Keratinocyte (primary cell): ENCODE measurements around the gene PLEKHJ1. TPM values are rescaled to one million over a fixed set of nuclear protein-coding genes. Genes with fewer than 3 reads are reported as not detected.

Source experiments
- DNase-seq: peaks from one replicate; pipeline ENCODE4 v3.0.0-alpha.2; 2011; ENCODE audit warnings: low read depth, missing footprints, low spot score
- FAIRE-seq: peaks from 2 replicates; lab custom pipeline; 2011; peaks lifted over from hg19 to GRCh38; lab: Jason Lieb, UNC
- H2AFZ ChIP-seq: 2 replicates; pipeline ENCODE4 v1.6.0; 2012; ENCODE audit warnings: low read length, control low read depth, inconsistent platforms; ENCODE audit not compliant: control insufficient read depth
- H3K27ac ChIP-seq: 2 replicates; pipeline ENCODE4 v1.5.1; 2011; ENCODE audit warnings: low read length; ENCODE audit not compliant: control insufficient read depth, insufficient read depth
- H3K27me3 ChIP-seq: 3 replicates; pipeline ENCODE4 v1.6.0; 2011; ENCODE audit warnings: low read length; ENCODE audit not compliant: control insufficient read depth, insufficient read depth; ENCODE audit errors: extremely low read depth
- H3K36me3 ChIP-seq, 2 experiments: 2 replicates in 1 of 2; 3 replicates in 1 of 2; pipeline ENCODE4 v1.5.1; 2011; ENCODE audit warnings: low read length in 2 of 2, mild to moderate bottlenecking in 1 of 2; ENCODE audit not compliant: control insufficient read depth in 2 of 2, insufficient read depth in 2 of 2; ENCODE audit errors: extremely low read depth in 1 of 2
- H3K4me1 ChIP-seq: 3 replicates; pipeline ENCODE4 v1.5.1; 2011; ENCODE audit warnings: low read length; ENCODE audit not compliant: control insufficient read depth, insufficient read depth; ENCODE audit errors: extremely low read depth
- H3K4me2 ChIP-seq: 3 replicates; pipeline ENCODE4 v1.6.0; 2011; ENCODE audit warnings: low read depth, low read length; ENCODE audit not compliant: control insufficient read depth, insufficient read depth; ENCODE audit errors: extremely low read depth
- H3K4me3 ChIP-seq, 3 experiments: fragments of 200-600 bp in 1 of 3; sonication (generic) in 1 of 3; 2 replicates in 2 of 3; 3 replicates in 1 of 3; pipeline ENCODE4 v1.5.1; 2011 to 2016; ENCODE audit warnings: low read length in 3 of 3, mild to moderate bottlenecking in 3 of 3, control low read depth in 2 of 3, inconsistent platforms in 1 of 3, low read depth in 1 of 3, mixed read lengths in 1 of 3, mixed run types in 1 of 3, moderate library complexity in 1 of 3; ENCODE audit not compliant: control insufficient read depth in 2 of 3, insufficient read depth in 2 of 3; ENCODE audit errors: extremely low read depth in 1 of 3
- H3K79me2 ChIP-seq: 2 replicates; pipeline ENCODE4 v1.6.0; 2012; ENCODE audit warnings: low read length; ENCODE audit not compliant: control insufficient read depth, insufficient read depth
- H3K9ac ChIP-seq: 3 replicates; pipeline ENCODE4 v1.6.0; 2011; ENCODE audit warnings: low read length; ENCODE audit not compliant: control insufficient read depth, insufficient read depth; ENCODE audit errors: extremely low read depth
- H3K9me1 ChIP-seq: 3 replicates; pipeline ENCODE4 v1.6.0; 2011; ENCODE audit warnings: low read length; ENCODE audit not compliant: control insufficient read depth, insufficient read depth; ENCODE audit errors: extremely low read depth
- H3K9me3 ChIP-seq: 2 replicates; pipeline ENCODE4 v1.5.1; 2012; ENCODE audit warnings: low read depth, low read length; ENCODE audit not compliant: control insufficient read depth
- H4K20me1 ChIP-seq: 3 replicates; pipeline ENCODE4 v1.6.0; 2011; ENCODE audit warnings: low read length; ENCODE audit not compliant: control insufficient read depth, insufficient read depth; ENCODE audit errors: extremely low read depth
- CTCF ChIP-seq, 3 experiments: IDR thresholded peaks in 1 of 3; conservative IDR thresholded peaks in 1 of 3; optimal IDR thresholded peaks in 1 of 3; 2 replicates in 2 of 3; 3 replicates in 1 of 3; pipeline versions ENCODE3 to v1.5.1; 2011; ENCODE audit warnings: low read length in 3 of 3, mild to moderate bottlenecking in 3 of 3, moderate library complexity in 2 of 3, control low read depth in 1 of 3, inconsistent platforms in 1 of 3; ENCODE audit not compliant: insufficient read depth in 2 of 3; ENCODE audit errors: extremely low read depth in 1 of 3
- EZH2 ChIP-seq: IDR thresholded peaks from one replicate; pipeline ENCODE4 v1.6.1; 2012; ENCODE audit warnings: inconsistent platforms, mild to moderate bottlenecking, low read length, moderate library complexity
- dilution Hi-C: fragments of 300-500 bp; cut with MboI; formaldehyde crosslinking; loops from one replicate; pipeline ENCODE4 v1.7.0; 2020; ENCODE audit warnings: low sequenced_read_pairs; ENCODE audit not compliant: extremely low pct_ligation_motif_present
- polyA plus RNA-seq, 5 experiments: library from polyadenylated mRNA; depleted of rRNA in 3 of 5; stranded (reverse) in 3 of 5; stranded (forward) in 1 of 5; unstranded in 1 of 5; fragments of >200 nt; gene quantifications; 1 replicate in 1 of 5; 2 replicates in 3 of 5; 3 replicates in 1 of 5; pipeline versions ENCODE4 v1.2.1 to v1.2.3, GENCODE V29; 2011 to 2012; ENCODE audit warnings: missing spikeins in 2 of 5, low read depth in 1 of 5, low replicate concordance in 1 of 5

The PLEKHJ1 gene
- polyA plus RNA-seq, 1 donor (not counting 4 experiments of a cell fraction or from before 2014, with no cell fraction given), result 36.8 TPM

- H3K4me3 ChIP-seq, result no peak overlapping the region
- FAIRE-seq, result no peak
Observed at GRCh38 chr19:2226840-2227360, 9.2 kb downstream of the PLEKHJ1 start.

GRCh38 chr19:2226051-2226839 is 9.9 kb downstream of the PLEKHJ1 start:
- dilution Hi-C loops, result no loop called here
- no peak for DNase-seq
- FAIRE-seq, result no peak

More at GRCh38 chr19:2226840-2227360, 9.2 kb downstream of the PLEKHJ1 start:
- no peaks in the 10 kb centered on the region for H3K79me2 ChIP-seq
- H3K9ac ChIP-seq, result no peak overlapping the region
- no peak overlapping the region for H3K4me2 ChIP-seq
- TF ChIP-seq EZH2 (no peak), CTCF (optimal IDR thresholded peaks at IDR 0.05 in 1 of 3, IDR thresholded peaks at IDR 0.05 in 1 of 3, conservative IDR thresholded peaks at IDR 0.05 in 1 of 3; ENCODE audit: extremely low read depth in 1 of 3, insufficient read depth in 2 of 3, low read length in 3 of 3) (no peak)
- H3K36me3 ChIP-seq, result peaks cover 22 to 29% of the 10 kb centered on the region in 2 experiments
- H3K9me3 ChIP-seq, result no peaks in the 10 kb centered on the region
- dilution Hi-C loops, result no loop called here
- DNase-seq, result no peak
- no peak overlapping the region for H3K27ac ChIP-seq
- H3K4me1 ChIP-seq, result no peaks in the 10 kb centered on the region
- peaks cover 7% of the 10 kb centered on the region for H4K20me1 ChIP-seq
- H2AFZ ChIP-seq, result no peak overlapping the region
- H3K27me3 ChIP-seq, result no peaks in the 10 kb centered on the region
- no peaks in the 10 kb centered on the region for H3K9me1 ChIP-seq

More at GRCh38 chr19:2226051-2226839, 9.9 kb downstream of the PLEKHJ1 start:
- Histone ChIP-seq H2AFZ (no peak overlapping the region), H4K20me1 (peaks cover 7% of the 10 kb centered on the region), H3K9me3 (no peaks in the 10 kb centered on the region), H3K79me2 (no peaks in the 10 kb centered on the region), H3K9ac (no peak overlapping the region), H3K36me3 (peaks cover 22 to 32% of the 10 kb centered on the region in 2 experiments), H3K27ac (no peak overlapping the region), H3K27me3 (no peaks in the 10 kb centered on the region), H3K9me1 (no peaks in the 10 kb centered on the region), H3K4me1 (no peaks in the 10 kb centered on the region), H3K4me2 (no peak overlapping the region), H3K4me3 (no peak overlapping the region)
- TF ChIP-seq EZH2, result no peak
- no peak for TF ChIP-seq CTCF (optimal IDR thresholded peaks at IDR 0.05 in 1 of 3, IDR thresholded peaks at IDR 0.05 in 1 of 3, conservative IDR thresholded peaks at IDR 0.05 in 1 of 3; ENCODE audit: extremely low read depth in 1 of 3, insufficient read depth in 2 of 3, low read length in 3 of 3)
